ENCODE measurements around the gene MAP2K6. TPM values are rescaled to one million over a fixed set of nuclear protein-coding genes. Genes with fewer than 3 reads are reported as not detected.

Gene MAP2K6
- polyA plus RNA-seq, 1 of the 3 experiments (the other 2 are of a cell fraction) = 6.7 TPM

GRCh38 chr17:69602972-69603371 lies 188.5 kb downstream of the MAP2K6 start:
- Histone ChIP-seq H3K27ac (ENCODE audit: low read depth in 2 of 2, low read length in 1 of 2) (no peak overlapping the region), H3K9me2 (no peaks in the 10 kb centered on the region), H3K9ac (no peak overlapping the region), H3K27me3 (ENCODE audit: insufficient read depth) (no peaks in the 10 kb centered on the region), H3F3A (replicated peaks; ENCODE audit: insufficient read depth) (peaks cover 5% of the 10 kb centered on the region), H3K4me3 (ENCODE audit: low read depth in 2 of 2, low read length in 1 of 2) (no peak overlapping the region), H3K4me1 (ENCODE audit: control insufficient read depth in 1 of 2, insufficient read depth in 2 of 2, low read depth in 1 of 2, low read length in 1 of 2) (peaks cover 11 to 14% of the 10 kb centered on the region in 2 experiments), H2AFZ (ENCODE audit: low read depth) (no peak overlapping the region), H3K9me3 (no peaks in the 10 kb centered on the region), H3K4me2 (no peak overlapping the region), H3K79me2 (ENCODE audit: insufficient read depth) (no peaks in the 10 kb centered on the region), H3K36me3 (replicated peaks in 1 of 2; ENCODE audit: control insufficient read depth in 1 of 2, insufficient read depth in 2 of 2, low read length in 1 of 2) (no peaks in the 10 kb centered on the region), H4K20me1 (ENCODE audit: insufficient read depth) (no peaks in the 10 kb centered on the region)
- TF ChIP-seq USF2 (IDR thresholded peaks at IDR 0.05; ENCODE audit: borderline replicate concordance, low read depth, low read length) = no peak
- TF ChIP-seq PBX3 (IDR thresholded peaks at IDR 0.05) = no peak
- TF ChIP-seq TCF12 (IDR thresholded peaks at IDR 0.05) = no peak
- TF ChIP-seq EZH2phosphoT487 (IDR thresholded peaks at IDR 0.05; ENCODE audit: borderline replicate concordance, low read depth) = no peak
- TF ChIP-seq ELF1 (IDR thresholded peaks at IDR 0.05) = no peak
- no peak for TF ChIP-seq NRF1 (IDR thresholded peaks at IDR 0.05; ENCODE audit: low read depth, low read length)
- no peak for DNase-seq
- ChIA-PET CTCF (interaction anchor here (0.9 kb wide), 1 partner anchor 565 kb away, joined by 4 read pairs; no protein-coding TSS in a partner anchor), POLR2A (no interaction called here)
- 79% methylated on average over 5 of the region's 5 CpGs for WGBS (ENCODE audit: low lambda C conversion rate)

Other genes with a start within 250 kb of the MAP2K6 start
- gene ABCA10, start 185.9 kb upstream of the MAP2K6 start, polyA plus RNA-seq (2012; rRNA removed) = 0.07 and 0.11 TPM in 2 replicates
- 2.0 and 3.6 TPM in 2 replicates for gene ABCA5, start 87.6 kb upstream of the MAP2K6 start, polyA plus RNA-seq (2012; rRNA removed)